ENCODE data around the gene CDH16.

GRCh38 chr16:66905633-66906539 is 12.8 kb downstream of the CDH16 start:
- TF ChIP-seq EZH2 (IDR thresholded peaks at IDR 0.05; ENCODE audit: low read length, missing control alignments) (no peak), CTCF (conservative IDR thresholded peaks at IDR 0.05 in 1 of 2, IDR thresholded peaks at IDR 0.05 in 1 of 2; ENCODE audit: low read depth in 1 of 2, low read length in 2 of 2) (no peak)

Data from fibroblast of lung (primary cell).